Kasumi-1 (cell line): ENCODE results near the gene SMC3.
A peak's percentile ranks its signal among the peaks of the same experiment; 100 is the strongest.

Experiments
- DNase-seq, 2 experiments: peaks; one replicate each; lab custom pipeline; 2025; lab: John Stamatoyannopoulos, UW

Gene SMC3

GRCh38 chr10:110647136-110647430 is 79.6 kb downstream of the SMC3 start:
- DNase-seq, result no peak

- DNase-seq, result no peak
Measured at GRCh38 chr10:110648692-110649346, 81.3 kb downstream of the SMC3 start.

GRCh38 chr10:110649347-110650264 is 82.1 kb downstream of the SMC3 start:
- peak; percentile 22 to 36 for DNase-seq

GRCh38 chr10:110650265-110650668 is 82.8 kb downstream of the SMC3 start:
- no peak for DNase-seq

- DNase-seq, result peak; percentile 61 to 68
Measured at GRCh38 chr10:110651044-110651958, 83.8 kb downstream of the SMC3 start.

GRCh38 chr10:110652475-110653118 is 85.1 kb downstream of the SMC3 start:
- no peak for DNase-seq
